ENCODE data around the gene SHMT1. TPM values are rescaled to one million over a fixed set of nuclear protein-coding genes. Genes with fewer than 3 reads are reported as not detected.

SHMT1 gene
- total RNA-seq, 1 donor from 2014 or later, result 18.9 TPM

- no peak for TF ChIP-seq CTCF (IDR thresholded peaks at IDR 0.05; ENCODE audit: unreplicated experiment)
- DNase-seq (ENCODE audit: low spot score), result no peak
- peaks cover 5% of the 10 kb centered on the region for H3K27me3 Mint-ChIP-seq (ENCODE audit: unreplicated experiment)
- peaks cover 23% of the 10 kb centered on the region for H3K36me3 Mint-ChIP-seq (ENCODE audit: low read depth, unreplicated experiment)
- no peak overlapping the region for H3K27ac Mint-ChIP-seq (ENCODE audit: unreplicated experiment)
- H3K4me3 Mint-ChIP-seq (ENCODE audit: unreplicated experiment), result no peak overlapping the region
- no peaks in the 10 kb centered on the region for H3K9me3 Mint-ChIP-seq (ENCODE audit: unreplicated experiment)
- H3K4me1 Mint-ChIP-seq (ENCODE audit: unreplicated experiment), result peaks cover 34% of the 10 kb centered on the region
These were observed 43.0 kb downstream of the SHMT1 start for GRCh38 chr17:18320301-18320700.

- Mint-ChIP-seq H3K9me3 (ENCODE audit: unreplicated experiment) (no peaks in the 10 kb centered on the region), H3K4me3 (ENCODE audit: unreplicated experiment) (peak overlapping the region; percentile 31), H3K27ac (ENCODE audit: unreplicated experiment) (no peak overlapping the region), H3K36me3 (ENCODE audit: low read depth, unreplicated experiment) (peaks cover 23% of the 10 kb centered on the region), H3K4me1 (ENCODE audit: unreplicated experiment) (peaks cover 38% of the 10 kb centered on the region), H3K27me3 (ENCODE audit: unreplicated experiment) (peaks cover 8% of the 10 kb centered on the region)
- TF ChIP-seq CTCF (IDR thresholded peaks at IDR 0.05; ENCODE audit: unreplicated experiment), result no peak
- DNase-seq (ENCODE audit: low spot score), result peak; percentile 51
These were observed 43.6 kb downstream of the SHMT1 start for GRCh38 chr17:18319604-18320256.

- H3K4me1 Mint-ChIP-seq (ENCODE audit: unreplicated experiment), result peaks cover 44% of the 10 kb centered on the region
- no peak for DNase-seq (ENCODE audit: low spot score)
- H3K36me3 Mint-ChIP-seq (ENCODE audit: low read depth, unreplicated experiment), result peaks cover 18% of the 10 kb centered on the region
- no peak for TF ChIP-seq CTCF (IDR thresholded peaks at IDR 0.05; ENCODE audit: unreplicated experiment)
- H3K27ac Mint-ChIP-seq (ENCODE audit: unreplicated experiment), result no peak overlapping the region
- H3K9me3 Mint-ChIP-seq (ENCODE audit: unreplicated experiment), result no peaks in the 10 kb centered on the region
- no peak overlapping the region for H3K4me3 Mint-ChIP-seq (ENCODE audit: unreplicated experiment)
- H3K27me3 Mint-ChIP-seq (ENCODE audit: unreplicated experiment), result peaks cover 12% of the 10 kb centered on the region
These were observed 44.4 kb downstream of the SHMT1 start for GRCh38 chr17:18318771-18319450.

GRCh38 chr17:18318117-18318516, 45.2 kb downstream of the SHMT1 start:
- Mint-ChIP-seq H3K4me1 (ENCODE audit: unreplicated experiment) (peaks cover 50% of the 10 kb centered on the region), H3K36me3 (ENCODE audit: low read depth, unreplicated experiment) (peaks cover 18% of the 10 kb centered on the region), H3K9me3 (ENCODE audit: unreplicated experiment) (no peaks in the 10 kb centered on the region), H3K4me3 (ENCODE audit: unreplicated experiment) (no peak overlapping the region), H3K27me3 (ENCODE audit: unreplicated experiment) (peaks cover 12% of the 10 kb centered on the region), H3K27ac (ENCODE audit: unreplicated experiment) (no peak overlapping the region)
- no peak for DNase-seq (ENCODE audit: low spot score)
- TF ChIP-seq CTCF (IDR thresholded peaks at IDR 0.05; ENCODE audit: unreplicated experiment), result no peak

- Mint-ChIP-seq H3K4me3 (ENCODE audit: unreplicated experiment) (peak overlapping the region; percentile 99), H3K27me3 (ENCODE audit: unreplicated experiment) (peaks cover 8% of the 10 kb centered on the region), H3K36me3 (ENCODE audit: low read depth, unreplicated experiment) (peaks cover 11% of the 10 kb centered on the region), H3K27ac (ENCODE audit: unreplicated experiment) (peak overlapping the region; percentile 99), H3K4me1 (ENCODE audit: unreplicated experiment) (peaks cover 51% of the 10 kb centered on the region), H3K9me3 (ENCODE audit: unreplicated experiment) (no peaks in the 10 kb centered on the region)
- no peak for DNase-seq (ENCODE audit: low spot score)
- TF ChIP-seq CTCF (IDR thresholded peaks at IDR 0.05; ENCODE audit: unreplicated experiment), result no peak
These were observed 47.4 kb downstream of the SHMT1 start for GRCh38 chr17:18315961-18316360.

All from endothelial cell (in vitro differentiated cells).